K562 (cell line): Measurements from ENCODE around the gene CCNQ. TPM values are rescaled to one million over a fixed set of nuclear protein-coding genes. Genes with fewer than 3 reads are reported as not detected.

Experiments
- ATAC-seq: fragments of 200-7000 bp; cut with Tn5 transposase; 3 replicates; pipeline ENCODE4 v1.9.1; 2020; ENCODE audit warnings: moderate library complexity
- BruUV-seq: library from RNA; stranded (reverse); fragments of 400-500 nt; replicated peaks from 2 replicates; lab custom pipeline; 2021; lab: Mats Ljungman, UMichigan
- CTCF ChIA-PET: fragments of 300-600 bp; formaldehyde crosslinking; extraction: SDS; loops from one replicate; lab custom pipeline; 2021; ENCODE audit warnings: low intra/inter-chr PET ratio; lab: Yijun Ruan, JAX
- POLR2A ChIA-PET: fragments of 300-600, 350-650 bp; sonication (Branson Sonifier 250); formaldehyde crosslinking; extraction: SDS; loops from one replicate; lab custom pipeline; 2021; ENCODE audit warnings: antibody characterized with exemption, inconsistent platforms; lab: Yijun Ruan, JAX
- DNase-seq, 4 experiments: peaks; one replicate each; pipeline versions ENCODE4 v3.0.0 to v3.0.0-alpha.2; 2011 to 2018; ENCODE audit warnings: low spot score in 3 of 4, mixed read lengths in 3 of 4; ENCODE audit errors: extremely low read depth in 1 of 4
- FAIRE-seq: peaks from 2 replicates; lab custom pipeline; 2011; peaks lifted over from hg19 to GRCh38; lab: Jason Lieb, UNC
- H2AFZ ChIP-seq: 2 replicates; pipeline ENCODE4 v1.6.0; 2011; ENCODE audit warnings: low read depth, low read length, control low read depth, inconsistent platforms
- H3K27ac ChIP-seq: fragments of 200-600 bp; 3 replicates; pipeline ENCODE4 v1.8.0; 2011; ENCODE audit warnings: low read depth, mild to moderate bottlenecking, control low read depth, inconsistent platforms, low read length, moderate library complexity, mixed read lengths; ENCODE audit errors: extremely low read depth
- H3K27me3 ChIP-seq, 2 experiments: fragments of 300-600 bp in 1 of 2; 2 replicates in 1 of 2; 3 replicates in 1 of 2; pipeline versions ENCODE4 v1.6.0 to v1.8.0; 2011; ENCODE audit warnings: inconsistent platforms in 2 of 2, low read length in 2 of 2, mild to moderate bottlenecking in 1 of 2, mixed read lengths in 1 of 2, moderate library complexity in 1 of 2; ENCODE audit not compliant: control insufficient read depth in 2 of 2, insufficient read depth in 2 of 2
- H3K36me3 ChIP-seq: fragments of 300-600 bp; 3 replicates; pipeline ENCODE4 v1.8.0; 2011; ENCODE audit warnings: mild to moderate bottlenecking, low read length, inconsistent platforms; ENCODE audit not compliant: control insufficient read depth, insufficient read depth
- H3K4me1 ChIP-seq, 2 experiments: fragments of 200-600 bp in 1 of 2; replicated peaks in 1 of 2; 2 replicates in 1 of 2; 3 replicates in 1 of 2; pipeline versions ENCODE4 v1.5.1 to v1.8.0; 2011; ENCODE audit warnings: inconsistent platforms in 2 of 2, low read length in 2 of 2, mild to moderate bottlenecking in 1 of 2, mixed read lengths in 1 of 2, moderate library complexity in 1 of 2; ENCODE audit not compliant: control insufficient read depth in 2 of 2, insufficient read depth in 2 of 2
- H3K4me2 ChIP-seq: 2 replicates; pipeline ENCODE4 v1.6.1; 2011; ENCODE audit warnings: low read length, control low read depth, inconsistent platforms, mixed read lengths; ENCODE audit not compliant: insufficient read depth
- H3K4me3 ChIP-seq: fragments of 200-600 bp; sonication (generic), shearing (Covaris generic); 2 replicates; pipeline ENCODE4 v1.5.1; 2016; ENCODE audit warnings: control low read depth, inconsistent platforms
- H3K79me2 ChIP-seq: fragments of 200-600 bp; 3 replicates; pipeline ENCODE4 v1.8.0; 2011; ENCODE audit warnings: low read length, inconsistent platforms; ENCODE audit not compliant: control insufficient read depth, insufficient read depth
- H3K9ac ChIP-seq, 2 experiments: 2 replicates each; pipeline versions ENCODE4 v1.6.0 to v1.6.1; 2011; ENCODE audit warnings: low read depth in 2 of 2, low read length in 2 of 2, control low read depth in 1 of 2, inconsistent platforms in 1 of 2, mild to moderate bottlenecking in 1 of 2, mixed read lengths in 1 of 2; ENCODE audit not compliant: insufficient read depth in 1 of 2
- H3K9me1 ChIP-seq: one replicate; pipeline ENCODE4 v1.6.0; 2011; ENCODE audit warnings: inconsistent platforms, mild to moderate bottlenecking, low read length, moderate library complexity; ENCODE audit not compliant: control insufficient read depth, insufficient read depth
- H3K9me3 ChIP-seq: replicated peaks from 2 replicates; pipeline ENCODE4 v1.5.1; 2011; ENCODE audit warnings: low read depth, low read length, inconsistent platforms; ENCODE audit not compliant: control insufficient read depth, insufficient read depth
- H4K20me1 ChIP-seq: replicated peaks from 2 replicates; pipeline ENCODE4 v1.6.1; 2011; ENCODE audit warnings: low read length, inconsistent platforms, mixed read lengths; ENCODE audit not compliant: control insufficient read depth, insufficient read depth
- ATF1 ChIP-seq, 2 experiments: fragments of 450-650 bp in 1 of 2; IDR thresholded peaks; 2 replicates each; pipeline ENCODE4 v1.6.1; 2016; ENCODE audit warnings: missing compliant biosample characterization in 1 of 2, missing genetic modification characterization in 1 of 2
- GATA2 ChIP-seq: sonication (generic); formaldehyde crosslinking; IDR thresholded peaks from 2 replicates; pipeline ENCODE4 v1.4.0; 2020; ENCODE audit warnings: mild to moderate bottlenecking, missing genetic modification reagents
- HIVEP1 ChIP-seq: fragments of 250-450 bp; sonication (Bioruptor Pico); IDR thresholded peaks from 2 replicates; pipeline ENCODE4 v1.4.0; 2020; ENCODE audit warnings: mild to moderate bottlenecking
- HMG20A ChIP-seq: fragments of 450-650 bp; formaldehyde crosslinking; conservative IDR thresholded peaks from 2 replicates; pipeline ENCODE4 v1.4.0; 2020; ENCODE audit warnings: mild to moderate bottlenecking, mixed read lengths
- MXI1 ChIP-seq: IDR thresholded peaks from 2 replicates; pipeline ENCODE4 v1.6.1; 2011; ENCODE audit warnings: low read depth, mild to moderate bottlenecking, improper control_type of control experiment, low read length
- MYC ChIP-seq, 2 experiments: fragments of 250-450 bp in 1 of 2; sonication (Bioruptor Pico) in 1 of 2; IDR thresholded peaks; 2 replicates each; pipeline versions ENCODE4 v1.5.1 to v1.6.1; 2012 to 2021; ENCODE audit warnings: low read depth in 2 of 2, borderline replicate concordance in 1 of 2, improper control_type of control experiment in 1 of 2, low read length in 1 of 2, mild to moderate bottlenecking in 1 of 2, moderate library complexity in 1 of 2
- PCBP1 ChIP-seq: fragments of 200-400 bp; formaldehyde crosslinking; IDR thresholded peaks from 2 replicates; pipeline ENCODE4 v1.6.1; 2018; ENCODE audit warnings: mild to moderate bottlenecking, low read depth, low read length; ENCODE audit not compliant: poor library complexity, severe bottlenecking
- PHB2 ChIP-seq: fragments of 450-650 bp; IDR thresholded peaks from 2 replicates; pipeline ENCODE4 v1.6.1; 2017; ENCODE audit warnings: low read depth
- SRSF3 ChIP-seq: fragments of 200-400 bp; formaldehyde crosslinking; IDR thresholded peaks from 2 replicates; pipeline ENCODE4 v1.6.1; 2016; ENCODE audit warnings: mild to moderate bottlenecking, low read length, moderate library complexity; ENCODE audit not compliant: insufficient read depth
- ZNF668 ChIP-seq: fragments of 250-450 bp; sonication (Bioruptor Pico); IDR thresholded peaks from 2 replicates; pipeline ENCODE4 v1.8.0; 2022; ENCODE audit warnings: mild to moderate bottlenecking, inconsistent platforms
- WGBS: fragments of 100-300 bp; shearing (Covaris generic); methylation state at CpG from one replicate; pipeline ENCODE4 v1.1.6; 2016; ENCODE audit warnings: low coverage, mixed read lengths; ENCODE audit not compliant: insufficient coverage; ENCODE audit errors: missing lambda C conversion rate; 5-methylcytosine and 5-hydroxymethylcytosine counted together
- in situ Hi-C: fragments of 300-500 bp; cut with MboI; formaldehyde crosslinking; loops from 4 replicates; pipeline ENCODE4 v1.15.0; 2018; ENCODE audit warnings: inconsistent platforms, mixed read lengths
- intact Hi-C: fragments of 100-400 bp; cut with micrococcal nuclease; formaldehyde crosslinking; loops from 2 replicates; pipeline ENCODE4 v1.14.2; 2022
- polyA plus RNA-seq, 8 experiments: library from polyadenylated mRNA; depleted of rRNA in 4 of 8; stranded (reverse) in 5 of 8; unstranded in 3 of 8; fragments of >200 nt; fragmentation: Nextera tagmentation in 2 of 8; fragmentation: Illumina TruSeq in 1 of 8; extraction: Ambion mirVana in 2 of 8; extraction: Trizol in 1 of 8; gene quantifications; 2 replicates each; pipeline versions ENCODE4 v1.2.1 to v1.2.3, GENCODE V29; 2011 to 2014; ENCODE audit warnings: inconsistent platforms in 1 of 8, missing spikeins in 1 of 8
- total RNA-seq, 7 experiments: library from RNA; depleted of rRNA in 6 of 7; stranded (reverse); fragments of >200 nt in 6 of 7; fragmentation: Illumina TruSeq in 2 of 7; extraction: Trizol in 2 of 7; gene quantifications; 2 replicates each; pipeline versions ENCODE4 v1.2.1 to v1.2.3, GENCODE V29; 2011 to 2021; ENCODE audit warnings: low replicate concordance in 1 of 7
- TF ChIP-seq, protein P1 (sequence below): fragments of 250-450 bp; sonication (Bioruptor Pico); IDR thresholded peaks from 2 replicates; pipeline ENCODE4 v1.5.0; 2020; ENCODE audit warnings: mild to moderate bottlenecking, borderline replicate concordance
- TF ChIP-seq, protein P2 (sequence below): fragments of 450-650 bp; formaldehyde crosslinking; IDR thresholded peaks from 2 replicates; pipeline ENCODE4 v1.4.0; 2022; ENCODE audit warnings: missing genetic modification characterization

Gene CCNQ
- total and polyA plus RNA-seq, 9 of the 15 experiments (the other 6 are each of a cell fraction or from before 2014, with no cell fraction given): 0.92 to 53.8 (median 25.3) TPM

DNA sequence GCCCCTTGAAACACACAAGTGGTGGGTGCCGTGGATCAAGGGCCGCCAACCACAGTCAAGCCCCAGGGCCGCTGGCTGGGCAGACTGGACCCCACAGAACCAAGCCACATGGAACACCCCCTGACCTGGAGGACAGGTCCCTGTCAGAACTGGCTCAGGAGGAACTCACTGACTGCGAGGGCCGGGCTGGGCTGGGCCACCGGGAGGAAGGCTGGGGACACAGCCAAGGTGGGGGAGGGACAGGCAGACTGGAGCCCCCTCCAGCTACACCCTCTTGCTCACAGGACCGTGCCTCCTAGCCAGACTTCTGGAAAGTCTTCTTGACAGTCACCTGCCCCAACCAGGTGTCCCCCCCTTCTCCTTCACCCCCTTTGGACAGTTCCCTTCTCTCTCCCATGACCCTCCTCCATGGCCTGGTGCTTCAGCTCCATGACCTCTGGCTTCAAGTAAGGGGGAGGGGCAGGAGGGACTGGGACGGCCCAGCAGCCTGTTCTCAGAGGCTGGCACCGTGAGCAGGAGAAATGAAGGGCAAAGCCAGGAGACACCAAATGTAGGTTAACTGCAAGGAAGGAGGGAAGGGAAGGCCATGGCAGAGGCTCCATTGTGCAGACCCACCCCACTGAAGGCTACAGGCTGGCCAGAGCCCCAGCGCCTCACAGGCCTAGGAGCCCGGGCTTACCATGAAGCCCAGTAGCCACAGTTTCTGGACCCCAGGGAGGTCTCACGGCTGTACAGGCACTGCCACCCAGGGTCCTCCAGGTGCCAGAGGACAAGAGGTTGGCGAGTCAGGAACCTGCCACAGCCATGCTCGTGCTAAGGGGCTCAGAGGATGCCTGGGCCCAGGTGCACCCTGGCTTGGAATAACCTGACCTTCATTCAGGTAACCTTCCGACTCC, 25.5 kb upstream of the CCNQ start:
- H3K4me1 ChIP-seq: peaks cover 0 to 20% of the 10 kb centered on the region in 2 experiments; a peak in 2 of 5 replicates
- POLR2A ChIA-PET: interaction anchor here (0.6 kb wide), 1 partner anchor 38 kb away, joined by 3 read pairs; no protein-coding TSS in a partner anchor
- no TSS peak for BruUV-seq
- ATAC-seq (no peak), FAIRE-seq (no peak), DNase-seq (no peak)
- no peak for TF ChIP-seq ZNF668 (CRISPR knock-in tag)
- TF ChIP-seq MXI1: no peak
- no peak for TF ChIP-seq PCBP1
- TF ChIP-seq GATA2: no peak
- no peak for TF ChIP-seq PHB2
- TF ChIP-seq SRSF3: no peak
- no peak for TF ChIP-seq HIVEP1 (CRISPR knock-in tag)
- no peak for TF ChIP-seq ATF1 (CRISPR knock-in tag; IDR thresholded peaks at IDR 0.05)
- TF ChIP-seq ATF1 (tag; IDR thresholded peaks at IDR 0.05): no peak
- TF ChIP-seq, protein P1, sequence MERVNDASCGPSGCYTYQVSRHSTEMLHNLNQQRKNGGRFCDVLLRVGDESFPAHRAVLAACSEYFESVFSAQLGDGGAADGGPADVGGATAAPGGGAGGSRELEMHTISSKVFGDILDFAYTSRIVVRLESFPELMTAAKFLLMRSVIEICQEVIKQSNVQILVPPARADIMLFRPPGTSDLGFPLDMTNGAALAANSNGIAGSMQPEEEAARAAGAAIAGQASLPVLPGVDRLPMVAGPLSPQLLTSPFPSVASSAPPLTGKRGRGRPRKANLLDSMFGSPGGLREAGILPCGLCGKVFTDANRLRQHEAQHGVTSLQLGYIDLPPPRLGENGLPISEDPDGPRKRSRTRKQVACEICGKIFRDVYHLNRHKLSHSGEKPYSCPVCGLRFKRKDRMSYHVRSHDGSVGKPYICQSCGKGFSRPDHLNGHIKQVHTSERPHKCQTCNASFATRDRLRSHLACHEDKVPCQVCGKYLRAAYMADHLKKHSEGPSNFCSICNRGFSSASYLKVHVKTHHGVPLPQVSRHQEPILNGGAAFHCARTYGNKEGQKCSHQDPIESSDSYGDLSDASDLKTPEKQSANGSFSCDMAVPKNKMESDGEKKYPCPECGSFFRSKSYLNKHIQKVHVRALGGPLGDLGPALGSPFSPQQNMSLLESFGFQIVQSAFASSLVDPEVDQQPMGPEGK (CRISPR knock-in tag): no peak
- no peak for TF ChIP-seq MYC (IDR thresholded peaks at IDR 0.05; ENCODE audit: low read depth, low read length)
- TF ChIP-seq MYC (CRISPR knock-in tag; IDR thresholded peaks at IDR 0.05; ENCODE audit: borderline replicate concordance, low read depth): no peak
- TF ChIP-seq HMG20A (CRISPR knock-in tag): no peak
- TF ChIP-seq, protein P2, sequence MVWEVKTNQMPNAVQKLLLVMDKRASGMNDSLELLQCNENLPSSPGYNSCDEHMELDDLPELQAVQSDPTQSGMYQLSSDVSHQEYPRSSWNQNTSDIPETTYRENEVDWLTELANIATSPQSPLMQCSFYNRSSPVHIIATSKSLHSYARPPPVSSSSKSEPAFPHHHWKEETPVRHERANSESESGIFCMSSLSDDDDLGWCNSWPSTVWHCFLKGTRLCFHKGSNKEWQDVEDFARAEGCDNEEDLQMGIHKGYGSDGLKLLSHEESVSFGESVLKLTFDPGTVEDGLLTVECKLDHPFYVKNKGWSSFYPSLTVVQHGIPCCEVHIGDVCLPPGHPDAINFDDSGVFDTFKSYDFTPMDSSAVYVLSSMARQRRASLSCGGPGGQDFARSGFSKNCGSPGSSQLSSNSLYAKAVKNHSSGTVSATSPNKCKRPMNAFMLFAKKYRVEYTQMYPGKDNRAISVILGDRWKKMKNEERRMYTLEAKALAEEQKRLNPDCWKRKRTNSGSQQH (CRISPR knock-in tag): no peak
- no peak overlapping the region for H3K4me3 ChIP-seq
- H3K9me1 ChIP-seq: no peaks in the 10 kb centered on the region
- H3K27me3 ChIP-seq: peaks cover 17 to 68% of the 10 kb centered on the region in 2 experiments; a peak in 4 of 5 replicates
- no peak overlapping the region for H3K27ac ChIP-seq
- no peaks in the 10 kb centered on the region for H3K36me3 ChIP-seq
- no peaks in the 10 kb centered on the region for H3K79me2 ChIP-seq
- H4K20me1 ChIP-seq: peaks cover 7% of the 10 kb centered on the region; the same call in 1 of the 2 replicates
- intact Hi-C loops: no loop called here
- in situ Hi-C loops: no loop called here
- WGBS: 25% methylated on average over 8 of the region's 15 CpGs
- no peaks in the 10 kb centered on the region for H3K9me3 ChIP-seq
- no peak overlapping the region for H3K4me2 ChIP-seq
- H3K9ac ChIP-seq: peak overlapping the region in 1 of 2 experiments; percentile 13; a peak in 1 of 4 replicates
- no peak overlapping the region for H2AFZ ChIP-seq
- CTCF ChIA-PET: no interaction called here
